CD4-positive, alpha-beta T cell (primary cell): ENCODE results near the gene MSI2. TPM values are rescaled to one million over a fixed set of nuclear protein-coding genes. Genes with fewer than 3 reads are reported as not detected.

Experiments
- ATAC-seq: fragments of 200-7000 bp; cut with Tn5 transposase; one replicate; pipeline ENCODE4 v1.10.0; 2022; ENCODE audit warnings: mild to moderate bottlenecking; ENCODE audit not compliant: poor library complexity
- CTCF ChIA-PET: fragments of 350-600 bp; sonication (Branson Sonifier 250); formaldehyde crosslinking; loops from one replicate; lab custom pipeline; 2021; ENCODE audit warnings: antibody characterized with exemption, inconsistent platforms; lab: Charles Lee
- POLR2A ChIA-PET: fragments of 350-600 bp; sonication (Branson Sonifier 250); formaldehyde crosslinking; loops from one replicate; lab custom pipeline; 2021; ENCODE audit warnings: antibody characterized with exemption, inconsistent platforms; lab: Charles Lee
- DNase-seq, 14 experiments: peaks; one replicate each; pipeline ENCODE4 v3.0.0-alpha.2; 2013 to 2020; ENCODE audit warnings: mixed read lengths in 2 of 14
- H3K27ac ChIP-seq, 2 donors: one replicate each; pipeline versions ENCODE4 v1.5.1 to v1.7.0; 2013; ENCODE audit warnings: low read length in 2 of 2, low read depth in 1 of 2, mild to moderate bottlenecking in 1 of 2
- H3K27me3 ChIP-seq, 2 experiments: 1 replicate in 1 of 2; 2 replicates in 1 of 2; pipeline versions ENCODE4 v1.6.1 to v1.7.0; 2013; ENCODE audit warnings: low read length in 2 of 2, control low read depth in 1 of 2, mild to moderate bottlenecking in 1 of 2, moderate library complexity in 1 of 2; ENCODE audit not compliant: insufficient read depth in 2 of 2, control insufficient read depth in 1 of 2
- H3K36me3 ChIP-seq: one replicate; pipeline ENCODE4 v1.6.1; 2013; ENCODE audit warnings: low read length, control low read depth; ENCODE audit not compliant: insufficient read depth
- H3K4me1 ChIP-seq: one replicate; pipeline ENCODE4 v1.6.1; 2013; ENCODE audit warnings: low read length, control low read depth; ENCODE audit not compliant: insufficient read depth
- H3K4me3 ChIP-seq: one replicate; pipeline ENCODE4 v1.5.1; 2013; ENCODE audit warnings: mild to moderate bottlenecking, low read length, moderate library complexity
- H3K9me3 ChIP-seq, 2 experiments: 1 replicate in 1 of 2; 2 replicates in 1 of 2; pipeline versions ENCODE4 v1.6.1 to v1.7.0; 2013; ENCODE audit warnings: low read length in 2 of 2, mild to moderate bottlenecking in 2 of 2, control low read depth in 1 of 2, moderate library complexity in 1 of 2; ENCODE audit not compliant: control insufficient read depth in 1 of 2, insufficient read depth in 1 of 2
- H3K27ac Mint-ChIP-seq: one replicate; pipeline ENCODE4 v1.8.0; 2020; ENCODE audit warnings: mixed read lengths
- H3K27me3 Mint-ChIP-seq: one replicate; pipeline ENCODE4 v1.8.0; 2021; ENCODE audit warnings: mixed read lengths
- H3K36me3 Mint-ChIP-seq: one replicate; pipeline ENCODE4 v1.8.0; 2021; ENCODE audit warnings: low read depth, mixed read lengths
- H3K4me1 Mint-ChIP-seq: one replicate; pipeline ENCODE4 v1.8.0; 2021; ENCODE audit warnings: low read depth, mixed read lengths
- H3K4me3 Mint-ChIP-seq: one replicate; pipeline ENCODE4 v1.8.0; 2020; ENCODE audit warnings: mild to moderate bottlenecking, mixed read lengths
- H3K9me3 Mint-ChIP-seq: one replicate; pipeline ENCODE4 v1.8.0; 2020; ENCODE audit warnings: mixed read lengths
- intact Hi-C, 2 experiments: fragments of 100-400 bp; cut with DNase I in 1 of 2; cut with micrococcal nuclease in 1 of 2; formaldehyde crosslinking; loops; one replicate each; pipeline versions ENCODE4 v1.15.1 to v1.9.0; 2023 to 2025; cut with DNase I, micrococcal nuclease
- total RNA-seq, 174 experiments: library from RNA in 2 of 174; stranded (reverse) in 2 of 174; gene quantifications; one replicate each; pipeline ENCODE4 v1.2.3 and lab custom pipeline; 2021 to 2026
- TF ChIP-seq, protein P1 (sequence below): fragments of 200-600 bp; IDR thresholded peaks from one replicate; pipeline ENCODE4 v1.8.0; 2022; ENCODE audit warnings: antibody characterized with exemption, mild to moderate bottlenecking

The MSI2 gene
- total RNA-seq, 2 experiments from 2014 or later = 129 to 132 TPM

DNA sequence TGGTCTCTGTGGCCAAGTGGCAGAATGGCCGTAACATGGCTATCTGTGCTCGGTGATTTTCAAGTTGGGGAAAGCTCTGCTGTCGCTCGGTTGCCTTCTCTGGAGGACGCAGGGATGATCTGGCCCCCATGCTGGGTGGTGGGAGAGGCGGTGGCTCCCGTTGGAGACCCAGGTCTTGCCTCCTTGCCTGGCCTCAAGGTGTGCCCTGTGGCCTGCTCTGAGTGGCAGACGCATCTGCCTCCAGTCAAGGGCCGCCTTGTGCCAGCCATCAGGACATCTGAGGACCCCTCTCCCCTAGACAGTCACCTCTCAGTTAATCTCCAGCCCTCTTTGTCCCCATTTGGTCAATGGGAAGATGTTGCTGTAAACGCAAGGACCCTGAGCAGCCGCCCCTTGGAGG, 322.9 kb downstream of the MSI2 start:
- Mint-ChIP-seq H3K9me3 (no peaks in the 10 kb centered on the region), H3K27ac (peak overlapping the region; percentile 8), H3K4me1 (no peaks in the 10 kb centered on the region), H3K27me3 (no peaks in the 10 kb centered on the region), H3K4me3 (no peak overlapping the region), H3K36me3 (no peaks in the 10 kb centered on the region)
- DNase-seq = no peak
- CTCF ChIA-PET = no interaction called here
- intact Hi-C loops = loop anchor here in 1 of 2 experiments (10.0 kb wide), 1 partner anchor 64 kb away; no protein-coding TSS in a partner anchor
- no peaks in the 10 kb centered on the region for H3K4me1 ChIP-seq
- H3K4me3 ChIP-seq = no peak overlapping the region
- no peak overlapping the region for H3K27ac ChIP-seq
- TF ChIP-seq, protein P1, sequence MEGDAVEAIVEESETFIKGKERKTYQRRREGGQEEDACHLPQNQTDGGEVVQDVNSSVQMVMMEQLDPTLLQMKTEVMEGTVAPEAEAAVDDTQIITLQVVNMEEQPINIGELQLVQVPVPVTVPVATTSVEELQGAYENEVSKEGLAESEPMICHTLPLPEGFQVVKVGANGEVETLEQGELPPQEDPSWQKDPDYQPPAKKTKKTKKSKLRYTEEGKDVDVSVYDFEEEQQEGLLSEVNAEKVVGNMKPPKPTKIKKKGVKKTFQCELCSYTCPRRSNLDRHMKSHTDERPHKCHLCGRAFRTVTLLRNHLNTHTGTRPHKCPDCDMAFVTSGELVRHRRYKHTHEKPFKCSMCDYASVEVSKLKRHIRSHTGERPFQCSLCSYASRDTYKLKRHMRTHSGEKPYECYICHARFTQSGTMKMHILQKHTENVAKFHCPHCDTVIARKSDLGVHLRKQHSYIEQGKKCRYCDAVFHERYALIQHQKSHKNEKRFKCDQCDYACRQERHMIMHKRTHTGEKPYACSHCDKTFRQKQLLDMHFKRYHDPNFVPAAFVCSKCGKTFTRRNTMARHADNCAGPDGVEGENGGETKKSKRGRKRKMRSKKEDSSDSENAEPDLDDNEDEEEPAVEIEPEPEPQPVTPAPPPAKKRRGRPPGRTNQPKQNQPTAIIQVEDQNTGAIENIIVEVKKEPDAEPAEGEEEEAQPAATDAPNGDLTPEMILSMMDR = no peak
- peaks cover 4% of the 10 kb centered on the region for H3K36me3 ChIP-seq
- POLR2A ChIA-PET = no interaction called here
- ATAC-seq = no peak
- no peaks in the 10 kb centered on the region for H3K27me3 ChIP-seq
- H3K9me3 ChIP-seq = no peaks in the 10 kb centered on the region

DNA sequence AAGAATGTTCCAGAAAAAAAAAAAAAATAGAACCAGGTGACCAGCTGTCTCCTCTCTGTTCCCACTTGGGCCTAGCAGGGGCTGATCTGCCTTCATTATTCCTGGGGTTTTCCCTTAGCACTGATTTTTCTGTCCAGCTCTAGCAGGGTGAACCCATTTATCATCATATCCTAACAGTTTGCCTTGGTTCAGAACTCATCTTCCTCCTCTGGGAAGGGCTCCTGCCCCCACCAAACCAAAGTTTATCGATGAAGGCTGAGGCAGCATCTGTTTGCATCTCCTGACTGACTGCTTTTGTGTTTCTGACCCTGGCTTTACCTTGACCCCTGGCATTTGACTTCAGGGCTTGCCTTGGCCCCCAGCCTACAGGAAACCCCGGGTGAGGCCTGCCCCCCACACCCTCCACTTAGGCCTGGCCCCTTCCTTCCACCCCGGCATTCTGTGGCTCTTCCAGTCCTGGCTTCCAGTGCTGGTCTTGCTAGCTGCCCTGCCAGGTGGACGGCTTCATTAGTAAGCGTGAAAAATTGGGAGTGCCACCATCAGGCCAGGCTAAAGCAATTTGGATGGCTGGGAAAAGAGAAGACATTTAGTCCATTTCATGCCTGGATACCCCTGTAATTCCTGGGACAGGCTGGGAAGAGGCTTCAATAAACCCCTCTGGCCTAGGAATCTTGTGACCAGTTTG, 323.9 kb downstream of the MSI2 start:
- ChIA-PET CTCF (no interaction called here), POLR2A (no interaction called here)
- H3K27me3 Mint-ChIP-seq = no peaks in the 10 kb centered on the region
- H3K4me1 Mint-ChIP-seq = no peaks in the 10 kb centered on the region
- no peak overlapping the region for H3K27ac ChIP-seq
- H3K4me1 ChIP-seq = no peaks in the 10 kb centered on the region
- DNase-seq (no peak), ATAC-seq (no peak)
- H3K36me3 Mint-ChIP-seq = no peaks in the 10 kb centered on the region
- no peak overlapping the region for H3K4me3 ChIP-seq
- no peaks in the 10 kb centered on the region for H3K9me3 ChIP-seq
- no peak overlapping the region for H3K4me3 Mint-ChIP-seq
- intact Hi-C loops = no loop called here
- H3K9me3 Mint-ChIP-seq = no peaks in the 10 kb centered on the region
- TF ChIP-seq, protein P1 = no peak
- H3K27ac Mint-ChIP-seq = peak overlapping the region; percentile 8
- no peaks in the 10 kb centered on the region for H3K27me3 ChIP-seq
- H3K36me3 ChIP-seq = peaks cover 4% of the 10 kb centered on the region

DNA sequence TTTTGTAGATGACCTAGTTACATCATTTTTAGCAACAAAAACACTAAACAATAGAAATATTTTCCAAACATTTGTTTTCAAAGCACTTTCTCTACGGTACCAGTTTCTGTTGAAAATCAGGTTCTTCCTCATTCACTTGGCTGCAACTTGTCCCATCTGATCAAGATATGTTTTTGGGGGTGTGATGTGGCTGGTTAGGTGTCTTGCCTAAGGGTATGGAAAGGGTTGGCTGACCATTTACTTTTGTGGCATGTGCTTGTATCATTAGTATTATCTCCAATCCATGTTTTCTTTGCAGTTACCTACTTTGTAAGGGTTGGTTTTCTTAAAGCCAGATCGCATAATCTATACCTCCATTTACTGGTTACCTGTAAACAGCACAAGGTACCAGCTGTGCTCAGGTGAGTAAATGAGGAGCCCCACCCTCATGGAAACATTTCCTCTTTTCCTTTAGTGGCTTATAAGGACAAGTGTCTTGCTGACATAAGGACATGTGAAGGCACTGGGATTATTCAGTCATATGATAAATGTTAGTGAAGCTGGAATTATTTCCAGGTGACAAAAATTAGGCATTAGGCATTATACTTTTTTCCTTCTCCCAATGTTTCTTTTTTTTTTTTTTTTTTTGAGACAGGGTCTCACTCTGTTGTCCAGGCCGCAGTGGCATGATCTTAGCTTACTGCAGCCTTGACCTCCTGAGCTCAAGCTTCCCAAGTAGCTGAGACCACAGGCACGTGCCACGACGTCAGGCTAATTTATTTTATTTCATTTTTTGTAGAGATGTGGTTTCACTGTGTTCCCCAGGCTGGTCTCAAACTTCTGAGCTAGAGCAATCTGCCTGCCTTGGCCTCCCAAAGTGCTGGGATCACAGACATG, 326.8 kb downstream of the MSI2 start:
- ATAC-seq (no peak), DNase-seq (no peak)
- H3K4me3 ChIP-seq = no peak overlapping the region
- POLR2A ChIA-PET = no interaction called here
- Mint-ChIP-seq H3K4me3 (no peak overlapping the region), H3K27ac (no peak overlapping the region), H3K27me3 (no peaks in the 10 kb centered on the region), H3K4me1 (no peaks in the 10 kb centered on the region), H3K36me3 (no peaks in the 10 kb centered on the region), H3K9me3 (no peaks in the 10 kb centered on the region)
- no peaks in the 10 kb centered on the region for H3K4me1 ChIP-seq
- H3K27me3 ChIP-seq = no peaks in the 10 kb centered on the region
- TF ChIP-seq, protein P1 = no peak
- intact Hi-C loops = no loop called here
- CTCF ChIA-PET = interaction anchor here (0.7 to 0.9 kb wide), 2 partner anchors 29 to 89 kb away, joined by 3 read pairs; no protein-coding TSS in a partner anchor
- no peak overlapping the region for H3K27ac ChIP-seq
- H3K9me3 ChIP-seq = no peaks in the 10 kb centered on the region
- H3K36me3 ChIP-seq = no peaks in the 10 kb centered on the region
